HL-60/S4 (cell line): Measurements from ENCODE around the gene MRPL17.

ENCODE experiments used
- in situ Hi-C: fragments of 300-500 bp; cut with MboI; formaldehyde crosslinking; loops from 2 replicates; pipeline ENCODE4 v1.14.3; 2022; ENCODE audit warnings: low sequenced_read_pairs

The MRPL17 gene

DNA sequence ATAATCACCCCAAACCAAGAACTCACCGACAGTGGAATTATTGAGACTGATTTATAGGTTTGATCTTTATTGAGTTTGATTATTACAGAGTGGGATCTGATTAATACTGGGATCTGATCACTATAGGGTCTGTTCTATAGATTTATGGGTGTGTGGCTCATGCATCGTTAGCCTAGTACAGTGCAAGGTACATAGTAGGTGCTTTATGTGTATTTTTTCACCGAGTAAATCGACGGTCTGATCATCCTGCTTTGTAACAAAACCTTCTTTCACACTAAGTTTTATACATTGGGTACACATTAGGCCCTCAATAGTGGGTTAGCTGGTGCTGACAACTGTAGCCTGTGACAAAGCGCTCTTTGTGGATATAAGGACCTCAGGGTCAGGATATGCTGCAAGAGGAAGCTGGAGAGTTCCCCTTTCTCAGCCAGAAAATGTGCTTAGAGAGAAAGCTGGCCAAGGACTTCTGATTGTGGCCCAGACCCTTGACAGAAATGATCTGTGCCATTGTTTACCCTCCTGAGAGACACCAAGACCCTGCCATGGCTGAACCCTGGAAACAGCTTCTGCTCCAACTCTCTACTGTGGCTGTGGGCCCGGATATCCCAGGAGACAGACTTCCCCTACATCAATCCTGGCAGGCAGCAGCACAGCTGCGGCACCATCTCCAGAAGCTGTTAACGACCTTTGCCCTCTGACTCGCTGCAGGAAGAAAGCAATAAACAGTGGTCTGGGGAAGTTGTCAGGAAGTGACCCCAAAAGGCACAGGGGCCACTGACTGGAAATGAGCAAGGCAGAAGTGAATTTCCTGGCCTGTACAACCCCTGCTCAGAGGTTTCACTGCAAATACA is 47.8 kb downstream of the MRPL17 start:
- in situ Hi-C loops = no loop called here

DNA sequence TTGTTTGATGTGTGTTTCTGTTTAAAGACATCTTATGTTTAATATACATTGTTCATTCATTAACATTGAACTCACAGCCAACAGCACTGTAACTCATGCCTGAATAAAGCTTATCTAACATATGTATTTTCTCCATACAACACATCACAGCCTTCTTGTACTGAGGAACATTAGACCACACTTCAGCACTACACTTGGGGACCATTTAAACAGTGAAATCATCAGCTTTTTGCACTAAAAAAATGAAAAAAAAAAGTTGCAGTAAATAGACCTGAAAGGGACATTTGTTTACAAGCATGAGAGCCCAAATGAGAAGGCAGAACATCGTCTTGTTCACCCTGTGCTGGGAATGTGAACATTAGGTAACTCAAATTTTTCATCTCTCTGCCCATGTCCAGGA is 48.6 kb downstream of the MRPL17 start:
- in situ Hi-C loops = no loop called here

DNA sequence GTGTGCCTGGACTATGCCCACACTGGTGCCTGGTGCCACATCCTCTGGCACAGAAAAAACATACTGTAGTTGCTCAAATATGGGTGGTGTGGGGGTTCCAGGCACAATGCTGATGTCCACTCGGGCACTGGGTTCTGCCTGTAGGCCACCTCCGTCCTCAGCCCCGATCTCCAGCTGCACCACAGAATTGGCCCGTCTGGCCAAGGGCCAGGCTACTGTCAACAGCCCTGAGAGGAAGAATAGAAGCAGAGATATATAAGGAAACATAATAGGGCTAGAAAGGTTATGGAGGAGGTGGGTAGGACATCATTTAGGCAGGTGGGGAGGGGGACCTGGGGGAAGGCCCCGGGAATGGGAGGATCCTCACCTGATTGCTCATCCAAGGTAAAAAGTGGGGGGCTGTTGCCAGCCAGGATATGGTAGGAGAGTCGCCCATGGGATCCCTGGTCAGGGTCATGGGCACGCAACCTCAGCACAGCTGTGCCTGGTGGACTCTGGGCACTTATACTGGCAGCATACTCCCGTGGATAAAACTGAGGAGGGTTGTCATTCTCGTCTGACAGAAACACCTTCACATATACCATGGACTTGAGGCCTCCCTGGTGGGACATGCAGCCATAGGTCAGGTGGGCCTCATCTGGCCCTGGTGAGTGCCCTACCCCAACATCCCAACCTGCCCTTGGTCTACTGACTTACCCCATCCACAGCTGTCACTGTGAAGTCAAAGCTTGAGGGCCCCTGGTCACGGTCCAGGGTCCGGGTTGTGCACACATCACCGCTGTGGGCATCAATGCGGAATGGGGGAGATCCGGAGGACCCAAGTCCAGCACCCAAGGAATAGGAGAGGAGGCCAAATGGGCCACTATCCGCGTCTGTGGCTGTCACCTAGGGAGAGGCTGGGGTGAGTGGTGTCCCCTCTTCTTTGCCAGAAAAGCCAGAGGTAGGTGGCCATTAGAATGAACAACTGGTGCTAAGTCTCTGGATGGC is 49.4 kb downstream of the MRPL17 start:
- in situ Hi-C loops = no loop called here

DNA sequence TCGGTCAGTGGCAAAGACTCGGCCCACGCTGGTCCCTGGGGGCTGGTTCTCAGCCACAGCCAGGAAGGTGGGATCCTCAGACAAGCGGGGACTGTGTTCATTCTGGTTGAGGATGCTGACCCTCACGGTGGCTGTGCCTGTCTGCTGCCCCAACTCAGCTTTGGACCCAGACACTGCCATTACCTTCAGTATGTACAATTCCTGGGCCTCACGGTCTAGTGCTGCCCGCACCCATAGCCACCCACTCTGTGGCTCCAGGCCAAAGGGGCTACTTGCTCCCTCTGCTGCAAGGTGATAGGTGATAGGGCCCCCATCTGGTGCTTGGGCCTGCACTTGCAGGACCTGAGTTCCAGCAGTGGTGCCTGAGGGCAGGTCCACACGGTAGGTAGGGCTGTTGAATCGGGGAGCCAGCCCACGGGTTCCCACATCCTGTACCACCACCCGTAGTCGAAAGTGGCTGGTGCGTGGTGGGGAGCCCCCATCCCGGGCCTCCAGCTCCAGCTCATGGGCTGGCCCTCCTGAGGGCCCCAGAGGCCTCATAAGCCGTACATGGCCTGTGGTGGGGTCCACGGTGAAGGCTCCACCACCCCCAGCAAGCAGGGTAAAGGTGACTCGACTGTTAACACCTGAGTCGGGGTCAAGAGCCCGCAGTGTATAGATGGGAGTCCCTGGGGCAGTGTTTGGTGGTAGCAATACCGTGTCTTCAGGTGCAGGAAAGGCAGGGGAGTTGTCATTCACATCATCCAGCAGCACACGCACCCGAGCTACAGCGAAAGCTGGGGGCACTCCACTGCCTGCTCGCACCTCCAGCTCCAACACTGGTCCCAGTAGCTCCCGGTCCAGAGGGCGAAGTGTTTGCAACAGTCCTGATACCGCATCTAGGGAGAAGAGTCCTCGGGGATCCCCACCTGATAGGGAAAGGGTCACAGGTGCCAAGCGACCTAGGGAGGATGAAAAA is 50.7 kb downstream of the MRPL17 start:
- in situ Hi-C loops = no loop called here

DNA sequence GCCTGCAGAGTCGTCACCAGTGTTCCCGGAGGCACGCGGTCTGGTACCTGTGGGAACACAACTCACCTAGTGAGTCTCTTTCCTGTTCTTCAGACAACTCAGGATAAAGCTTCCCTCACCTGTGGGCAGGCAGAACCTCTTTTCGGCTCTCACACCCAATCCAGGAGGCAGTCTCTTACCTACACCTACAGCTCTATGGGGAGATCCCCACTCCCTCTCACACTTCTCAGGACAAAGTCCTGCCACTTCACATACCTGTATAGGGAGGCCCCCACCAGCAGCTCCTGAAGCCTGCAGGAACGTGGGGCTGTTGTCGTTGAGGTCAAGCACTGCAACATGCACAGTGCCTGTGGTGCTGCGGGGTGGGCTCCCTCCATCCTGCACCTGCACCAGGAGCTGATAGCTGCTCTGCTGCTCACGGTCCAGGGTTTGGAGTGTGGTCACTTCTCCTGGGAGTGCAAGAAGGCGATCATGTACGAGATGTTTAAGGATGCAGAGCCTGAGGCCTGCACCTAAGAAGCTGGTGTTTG is 51.7 kb downstream of the MRPL17 start:
- in situ Hi-C loops = no loop called here

DNA sequence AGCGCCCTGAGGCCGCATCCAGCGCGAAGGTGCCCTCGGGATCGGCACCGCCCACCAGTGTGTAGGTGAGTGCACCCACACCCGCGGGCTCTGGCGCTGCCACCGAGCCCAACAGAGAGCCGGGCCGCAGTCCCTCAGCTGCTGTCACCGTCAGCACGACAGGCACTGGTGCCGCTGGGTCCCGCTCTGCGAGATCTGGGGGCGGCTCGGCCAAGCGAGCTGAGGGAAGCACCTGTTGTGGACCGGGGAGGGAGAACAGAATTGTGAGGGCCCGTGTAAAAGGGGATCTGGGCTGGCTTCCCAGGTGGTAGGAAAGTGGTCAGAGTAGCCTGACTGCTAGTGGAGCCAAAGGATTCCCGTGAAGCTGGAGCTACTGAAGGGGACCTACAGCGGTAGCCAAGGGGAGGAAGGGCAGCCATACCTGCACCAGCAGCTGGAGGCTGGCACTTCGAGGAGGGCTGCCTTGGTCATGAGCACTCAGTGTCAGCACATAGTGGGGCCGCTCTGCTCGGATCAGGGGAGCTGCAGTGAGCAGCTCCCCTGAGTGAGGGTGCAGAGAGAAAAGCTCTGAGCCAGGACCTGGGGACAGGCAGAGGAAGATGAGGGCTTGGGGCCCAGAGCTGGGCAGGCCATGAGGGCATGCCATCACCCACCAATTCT is 52.4 kb downstream of the MRPL17 start:
- in situ Hi-C loops = no loop called here
